Large intestine (tissue), 3 donors: Measurements from ENCODE around the gene RBM44. TPM values are rescaled to one million over a fixed set of nuclear protein-coding genes. Genes with fewer than 3 reads are reported as not detected.

Source experiments
- DNase-seq, 2 donors: peaks; one replicate each; pipeline versions ENCODE4 v3.0.0 to v3.0.0-alpha.2; 2013
- H3K27ac ChIP-seq: one replicate; pipeline ENCODE4 v1.5.1; 2013; ENCODE audit warnings: low read length
- H3K27me3 ChIP-seq: 2 replicates; pipeline ENCODE4 v1.6.1; 2013; ENCODE audit warnings: low read length; ENCODE audit not compliant: control insufficient read depth, insufficient read depth
- H3K36me3 ChIP-seq: 2 replicates; pipeline ENCODE4 v1.6.1; 2013; ENCODE audit warnings: low read length; ENCODE audit not compliant: control insufficient read depth, insufficient read depth
- H3K4me1 ChIP-seq: one replicate; pipeline ENCODE4 v1.6.1; 2013; ENCODE audit warnings: low read length; ENCODE audit not compliant: control insufficient read depth, insufficient read depth
- H3K4me3 ChIP-seq: one replicate; pipeline ENCODE4 v1.5.1; 2013; ENCODE audit warnings: low read length
- H3K9me3 ChIP-seq: one replicate; pipeline ENCODE4 v1.6.1; 2013; ENCODE audit warnings: mild to moderate bottlenecking, low read depth, low read length, moderate library complexity; ENCODE audit not compliant: control insufficient read depth
- WGBS: methylation state at CpG from one replicate; pipeline ENCODE4 v1.1.5; 2013; ENCODE audit warnings: low lambda C conversion rate; ENCODE audit not compliant: insufficient coverage; 5-methylcytosine and 5-hydroxymethylcytosine counted together
- polyA plus RNA-seq: library from polyadenylated mRNA; unstranded; fragments of 120-200 nt; gene quantifications from one replicate; pipeline ENCODE4 v1.2.1, GENCODE V29; 2013

The RBM44 gene
- polyA plus RNA-seq, 1 donor: 0.49 TPM

GRCh38 chr2:237876951-237877491 is 78.4 kb downstream of the RBM44 start:
- no peak for DNase-seq
- Histone ChIP-seq H3K4me3 (no peak overlapping the region), H3K36me3 (peaks cover 25% of the 10 kb centered on the region), H3K27me3 (no peaks in the 10 kb centered on the region), H3K9me3 (no peaks in the 10 kb centered on the region), H3K4me1 (no peaks in the 10 kb centered on the region), H3K27ac (no peak overlapping the region)
- WGBS: no CpG with 5 or more reads among the region's 23 CpGs

DNA sequence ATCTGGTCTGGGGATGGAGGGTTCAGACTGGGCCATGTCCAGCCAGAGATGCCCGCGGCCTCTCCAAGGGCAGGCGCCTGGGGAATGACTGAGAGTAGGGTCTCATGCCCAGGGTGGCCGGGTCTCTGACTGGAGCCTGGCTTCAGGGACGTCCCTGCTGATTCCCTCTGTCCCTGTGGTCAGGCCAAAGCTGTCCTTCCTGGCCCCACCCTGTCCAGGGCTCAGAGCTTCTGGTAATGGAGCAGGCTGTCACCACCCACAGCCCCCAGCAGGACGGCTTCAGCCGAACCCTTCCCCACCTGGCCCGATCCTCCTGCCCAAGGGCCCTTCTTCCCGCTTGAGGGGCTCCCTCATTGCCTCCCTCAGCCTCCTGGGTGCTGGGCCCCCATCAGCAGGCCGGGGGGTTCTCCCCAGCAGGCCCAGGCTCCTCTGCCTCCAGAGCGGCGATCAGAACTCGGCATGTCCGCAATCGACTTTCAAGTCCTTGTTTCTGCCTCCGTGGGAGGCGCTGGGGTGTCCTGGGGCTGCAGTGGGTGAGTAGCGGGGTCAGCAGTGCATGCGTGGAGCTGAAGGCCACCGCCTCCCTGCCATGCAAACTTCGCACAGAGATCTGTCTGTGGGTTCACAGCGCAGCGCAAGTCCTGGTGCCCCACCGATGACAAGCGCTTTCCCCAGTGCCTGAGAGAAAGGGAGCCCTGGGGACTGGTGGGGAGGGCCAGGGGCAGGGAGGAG is 79.2 kb downstream of the RBM44 start:
- DNase-seq: no peak
- Histone ChIP-seq H3K4me3 (no peak overlapping the region), H3K27ac (no peak overlapping the region), H3K4me1 (no peaks in the 10 kb centered on the region), H3K27me3 (no peaks in the 10 kb centered on the region), H3K9me3 (no peaks in the 10 kb centered on the region), H3K36me3 (peaks cover 27% of the 10 kb centered on the region)
- no CpG with 5 or more reads among the region's 25 CpGs for WGBS

- Histone ChIP-seq H3K4me1 (no peaks in the 10 kb centered on the region), H3K36me3 (peaks cover 27% of the 10 kb centered on the region), H3K9me3 (no peaks in the 10 kb centered on the region), H3K27ac (no peak overlapping the region), H3K27me3 (no peaks in the 10 kb centered on the region), H3K4me3 (no peak overlapping the region)
- no CpG with 5 or more reads among the region's 14 CpGs for WGBS
- no peak for DNase-seq
Measured at GRCh38 chr2:237878321-237879057, 79.9 kb downstream of the RBM44 start.

DNA sequence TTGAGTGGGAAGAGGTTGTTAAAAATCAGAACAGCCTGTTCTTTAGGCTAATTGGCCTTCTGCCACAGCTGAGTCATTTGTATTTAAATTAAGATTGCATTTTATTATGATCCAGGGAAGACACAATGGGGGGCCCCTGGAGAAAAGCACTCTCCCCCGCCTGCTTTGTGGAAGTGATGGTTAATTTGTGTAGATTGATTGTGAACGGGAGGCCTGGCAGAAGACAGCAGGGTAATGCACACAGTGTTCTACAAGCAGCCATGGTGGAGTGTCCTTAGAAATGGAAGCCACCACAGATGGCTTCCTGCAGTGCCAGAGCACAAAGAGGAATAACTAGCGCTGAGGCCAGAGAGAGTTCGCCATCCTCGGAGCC is 80.5 kb downstream of the RBM44 start:
- DNase-seq: no peak
- Histone ChIP-seq H3K4me1 (no peaks in the 10 kb centered on the region), H3K27ac (no peak overlapping the region), H3K36me3 (peaks cover 27% of the 10 kb centered on the region), H3K27me3 (no peaks in the 10 kb centered on the region), H3K4me3 (no peak overlapping the region), H3K9me3 (no peaks in the 10 kb centered on the region)
- no CpG with 5 or more reads among the region's 5 CpGs for WGBS

- Histone ChIP-seq H3K4me1 (peaks cover 3% of the 10 kb centered on the region), H3K36me3 (peaks cover 34% of the 10 kb centered on the region), H3K9me3 (no peaks in the 10 kb centered on the region), H3K27ac (no peak overlapping the region), H3K4me3 (no peak overlapping the region), H3K27me3 (no peaks in the 10 kb centered on the region)
- no CpG with 5 or more reads among the region's 12 CpGs for WGBS
- DNase-seq: no peak
Measured at GRCh38 chr2:237879991-237880560, 81.5 kb downstream of the RBM44 start.

DNA sequence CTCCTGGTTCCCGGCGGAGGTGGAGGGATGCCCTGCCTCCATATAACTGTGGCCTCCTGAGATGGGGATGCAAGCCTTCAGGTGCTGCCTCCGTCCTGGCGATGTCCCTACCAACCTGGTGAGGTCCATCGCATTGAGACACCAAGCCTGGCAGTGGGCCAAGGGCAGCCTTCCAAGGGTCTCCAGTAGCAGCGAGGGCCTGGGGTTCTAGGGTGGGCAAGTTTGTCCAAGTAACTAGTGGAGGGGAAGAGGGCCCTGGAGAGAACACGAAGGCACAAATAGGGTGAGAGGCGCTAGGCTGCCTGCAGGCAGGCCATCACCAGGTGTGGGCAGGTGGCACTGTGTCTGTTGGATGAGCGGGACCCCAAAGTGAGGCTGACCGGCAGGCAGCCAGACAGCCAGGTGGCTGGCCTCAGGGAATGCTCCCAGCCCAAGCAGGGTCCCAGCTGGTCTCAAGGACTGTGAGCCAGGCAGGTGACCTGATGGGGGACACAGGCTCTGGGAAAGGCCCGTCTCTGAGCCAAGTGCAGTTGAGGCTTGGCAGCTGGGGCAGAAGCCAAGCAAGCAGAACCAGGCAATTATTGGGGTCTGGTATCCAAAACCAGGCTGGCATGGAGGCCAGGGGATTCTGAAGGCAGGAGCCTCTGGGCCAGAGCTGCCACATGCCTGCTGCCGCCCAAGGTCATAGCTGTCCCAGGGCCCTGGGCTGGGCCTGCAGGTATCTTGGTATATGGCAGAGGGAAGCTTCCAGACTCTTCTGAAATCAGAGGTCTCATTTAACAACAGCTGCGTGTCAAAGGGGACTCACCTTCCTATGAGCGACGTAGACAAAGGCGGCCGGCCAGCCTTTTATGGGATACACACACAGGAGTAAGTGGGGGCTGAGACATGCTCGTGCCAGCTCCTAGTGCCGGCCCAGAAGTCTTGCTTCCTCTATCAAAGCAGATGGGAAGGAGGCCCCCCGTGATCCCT is 84.2 kb downstream of the RBM44 start:
- peaks cover 9% of the 10 kb centered on the region for H3K4me1 ChIP-seq
- H3K4me3 ChIP-seq: no peak overlapping the region
- no peaks in the 10 kb centered on the region for H3K27me3 ChIP-seq
- H3K9me3 ChIP-seq: no peaks in the 10 kb centered on the region
- WGBS: no CpG with 5 or more reads among the region's 20 CpGs
- DNase-seq: no peak
- no peak overlapping the region for H3K27ac ChIP-seq
- peaks cover 29% of the 10 kb centered on the region for H3K36me3 ChIP-seq

DNA sequence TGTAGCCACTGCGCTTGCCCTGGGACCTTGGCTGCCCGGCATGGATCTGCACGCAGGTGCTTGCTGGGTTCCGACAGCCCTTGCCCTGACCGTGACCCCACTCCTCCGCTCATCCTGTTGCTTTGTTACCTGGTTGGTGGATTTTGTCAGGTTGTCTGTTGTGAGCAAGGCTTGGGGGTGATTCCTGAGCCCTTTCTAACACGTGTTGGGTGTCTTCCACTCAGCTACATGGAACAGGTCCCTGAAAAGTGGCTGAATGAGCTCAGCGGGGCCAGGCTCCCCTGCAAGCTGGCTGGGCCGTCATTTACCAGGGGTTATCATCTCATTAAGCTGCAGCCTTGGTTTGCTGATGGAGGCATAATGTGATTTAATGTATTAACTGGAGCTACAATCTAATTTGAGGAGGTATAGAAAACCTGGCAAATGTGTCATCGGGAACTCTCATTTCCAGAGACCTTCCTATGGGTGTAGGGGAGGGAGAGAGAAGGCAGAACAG is 85.4 kb downstream of the RBM44 start:
- no peak overlapping the region for H3K27ac ChIP-seq
- peaks cover 23% of the 10 kb centered on the region for H3K36me3 ChIP-seq
- WGBS: 80% methylated on average over 1 of the region's 10 CpGs
- no peaks in the 10 kb centered on the region for H3K27me3 ChIP-seq
- no peak overlapping the region for H3K4me3 ChIP-seq
- H3K9me3 ChIP-seq: no peaks in the 10 kb centered on the region
- no peak for DNase-seq
- H3K4me1 ChIP-seq: peaks cover 9% of the 10 kb centered on the region

GRCh38 chr2:237884681-237885080 is 86.1 kb downstream of the RBM44 start:
- no CpG with 5 or more reads among the region's 13 CpGs for WGBS
- H3K27me3 ChIP-seq: no peaks in the 10 kb centered on the region
- H3K27ac ChIP-seq: peak overlapping the region; percentile 40
- H3K4me3 ChIP-seq: no peak overlapping the region
- H3K9me3 ChIP-seq: no peaks in the 10 kb centered on the region
- peaks cover 23% of the 10 kb centered on the region for H3K36me3 ChIP-seq
- DNase-seq: no peak
- peaks cover 9% of the 10 kb centered on the region for H3K4me1 ChIP-seq

- no CpG with 5 or more reads among the region's 27 CpGs for WGBS
- no peak for DNase-seq
- Histone ChIP-seq H3K9me3 (no peaks in the 10 kb centered on the region), H3K27ac (peak overlapping the region; percentile 40), H3K4me3 (no peak overlapping the region), H3K27me3 (no peaks in the 10 kb centered on the region), H3K4me1 (peaks cover 9% of the 10 kb centered on the region), H3K36me3 (peaks cover 23% of the 10 kb centered on the region)
Measured at GRCh38 chr2:237885111-237885930, 86.7 kb downstream of the RBM44 start.
